GM23338 (cell line): ENCODE measurements around the gene SH3D19. TPM values are rescaled to one million over a fixed set of nuclear protein-coding genes. Genes with fewer than 3 reads are reported as not detected.

Experiments
- ATAC-seq: fragments of 200-7000 bp; cut with Tn5 transposase; 3 replicates; pipeline ENCODE4 v1.9.1; 2020
- DNase-seq: peaks from one replicate; pipeline ENCODE4 v3.0.0-alpha.2; 2015; ENCODE audit warnings: low spot score
- H2AFZ ChIP-seq: fragments of 200-600 bp; sonication (generic); 2 replicates; pipeline ENCODE4 v1.8.0; 2016; ENCODE audit warnings: antibody characterized with exemption, mild to moderate bottlenecking, moderate library complexity
- H3F3A ChIP-seq: fragments of 200-600 bp; sonication (generic); replicated peaks from 2 replicates; pipeline ENCODE4 v1.8.0; 2017; ENCODE audit warnings: antibody characterized with exemption, mixed run types, low read depth
- H3K27ac ChIP-seq: fragments of 200-600 bp; sonication (generic); 2 replicates; pipeline ENCODE4 v1.6.1; 2016; ENCODE audit warnings: low read depth
- H3K27me3 ChIP-seq: fragments of 200-600 bp; sonication (generic); 2 replicates; pipeline ENCODE4 v1.8.0; 2016; ENCODE audit warnings: mild to moderate bottlenecking, mixed run types, moderate library complexity; ENCODE audit not compliant: insufficient read depth
- H3K36me3 ChIP-seq: fragments of 200-600 bp; sonication (generic); 2 replicates; pipeline ENCODE4 v1.8.0; 2016; ENCODE audit warnings: mild to moderate bottlenecking; ENCODE audit not compliant: insufficient read depth
- H3K4me1 ChIP-seq: fragments of 200-600 bp; sonication (generic); 2 replicates; pipeline ENCODE4 v1.8.0; 2016; ENCODE audit warnings: mild to moderate bottlenecking, moderate library complexity; ENCODE audit not compliant: insufficient read depth
- H3K4me2 ChIP-seq: fragments of 200-600 bp; sonication (generic); 2 replicates; pipeline ENCODE4 v1.7.1; 2017; ENCODE audit warnings: mixed run types
- H3K4me3 ChIP-seq: fragments of 200-600 bp; sonication (generic); 2 replicates; pipeline ENCODE4 v1.6.1; 2016; ENCODE audit warnings: mixed run types
- H3K79me2 ChIP-seq: fragments of 200-600 bp; sonication (generic); replicated peaks from 2 replicates; pipeline ENCODE4 v1.8.0; 2017; ENCODE audit warnings: mild to moderate bottlenecking; ENCODE audit not compliant: insufficient read depth
- H3K9me2 ChIP-seq: fragments of 200-600 bp; sonication (generic); 2 replicates; pipeline ENCODE4 v1.8.0; 2017; ENCODE audit not compliant: insufficient read depth
- H4K20me1 ChIP-seq: fragments of 200-600 bp; sonication (generic); replicated peaks from 2 replicates; pipeline ENCODE4 v1.8.0; 2017; ENCODE audit warnings: mild to moderate bottlenecking; ENCODE audit not compliant: insufficient read depth
- H3K27ac Mint-ChIP-seq: 2 replicates; pipeline ENCODE4 v1.8.0; 2020; ENCODE audit warnings: inconsistent platforms, mild to moderate bottlenecking, moderate library complexity, mixed read lengths
- H3K27me3 Mint-ChIP-seq: 3 replicates; pipeline ENCODE4 v1.8.0; 2022; ENCODE audit warnings: low read depth, mild to moderate bottlenecking, moderate library complexity, mixed read lengths, inconsistent platforms; ENCODE audit not compliant: insufficient read depth, poor library complexity
- H3K36me3 Mint-ChIP-seq: 3 replicates; pipeline ENCODE4 v1.8.0; 2021; ENCODE audit warnings: low read depth, mild to moderate bottlenecking, inconsistent platforms, moderate library complexity, mixed read lengths
- H3K4me1 Mint-ChIP-seq: 3 replicates; pipeline ENCODE4 v1.8.0; 2020; ENCODE audit warnings: mild to moderate bottlenecking, inconsistent platforms, mixed read lengths
- H3K4me3 Mint-ChIP-seq: 3 replicates; pipeline ENCODE4 v1.8.0; 2021; ENCODE audit warnings: moderate library complexity, mild to moderate bottlenecking, inconsistent platforms, mixed read lengths
- H3K9me3 Mint-ChIP-seq: 3 replicates; pipeline ENCODE4 v1.8.0; 2020; ENCODE audit warnings: moderate library complexity, mild to moderate bottlenecking, inconsistent platforms, mixed read lengths
- EZH2 ChIP-seq: fragments of 200-600 bp; sonication (generic); IDR thresholded peaks from one replicate; pipeline ENCODE4 v1.8.0; 2017; ENCODE audit warnings: antibody characterized with exemption, mild to moderate bottlenecking, low read depth; ENCODE audit not compliant: unreplicated experiment
- EZH2phosphoT487 ChIP-seq: fragments of 200-600 bp; sonication (generic); IDR thresholded peaks from one replicate; pipeline ENCODE4 v1.8.1; 2018; ENCODE audit warnings: antibody characterized with exemption; ENCODE audit not compliant: unreplicated experiment
- JUNB ChIP-seq: IDR thresholded peaks from one replicate; pipeline ENCODE4 v1.6.1; 2016; ENCODE audit warnings: antibody characterized with exemption; ENCODE audit not compliant: unreplicated experiment
- NANOG ChIP-seq: IDR thresholded peaks from 2 replicates; pipeline ENCODE4 v1.6.1; 2016; ENCODE audit warnings: antibody characterized with exemption, borderline replicate concordance
- polyA plus RNA-seq: library from polyadenylated mRNA; unstranded; fragments of >200 nt; fragmentation: Nextera tagmentation; extraction: Ambion mirVana; gene quantifications from 2 replicates; pipeline ENCODE4 v1.2.1, GENCODE V29; 2016
- total RNA-seq: library from RNA; depleted of rRNA; stranded (reverse); fragments of >200 nt; shearing (Covaris generic); gene quantifications from 2 replicates; pipeline ENCODE4 v1.2.3, GENCODE V29; 2014
- TF ChIP-seq, protein P1 (sequence below): fragments of 250-450 bp; sonication (Bioruptor Pico); IDR thresholded peaks from 2 replicates; pipeline ENCODE4 v1.5.0; 2020; ENCODE audit warnings: mild to moderate bottlenecking, moderate library complexity
- TF ChIP-seq, protein P2 (sequence below): IDR thresholded peaks from one replicate; pipeline ENCODE4 v1.6.1; 2018; ENCODE audit warnings: antibody characterized with exemption; ENCODE audit not compliant: unreplicated experiment

Gene SH3D19
- total and polyA plus RNA-seq, 2 experiments from 2014 or later = 25.3 to 57.4 TPM

DNA sequence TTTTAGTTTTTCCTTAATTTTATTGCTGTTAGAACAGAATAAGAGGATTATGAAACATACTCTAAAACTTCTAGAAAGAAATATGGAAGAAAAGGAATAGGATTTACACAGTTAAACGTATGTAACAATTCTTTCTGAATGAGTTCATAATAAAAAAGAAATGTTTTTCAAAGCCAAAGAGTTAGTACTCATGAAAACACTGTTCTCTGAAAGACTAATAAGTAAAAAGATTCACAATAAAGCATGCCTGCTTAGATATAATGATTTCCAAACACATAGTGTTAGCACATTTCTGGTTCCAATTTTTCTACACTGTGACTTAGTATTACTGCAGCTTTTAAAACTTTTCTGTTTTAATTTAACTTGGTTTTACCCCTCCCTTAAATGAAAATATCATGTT is 98.2 kb downstream of the SH3D19 start (continued):
- TF ChIP-seq, protein P1, sequence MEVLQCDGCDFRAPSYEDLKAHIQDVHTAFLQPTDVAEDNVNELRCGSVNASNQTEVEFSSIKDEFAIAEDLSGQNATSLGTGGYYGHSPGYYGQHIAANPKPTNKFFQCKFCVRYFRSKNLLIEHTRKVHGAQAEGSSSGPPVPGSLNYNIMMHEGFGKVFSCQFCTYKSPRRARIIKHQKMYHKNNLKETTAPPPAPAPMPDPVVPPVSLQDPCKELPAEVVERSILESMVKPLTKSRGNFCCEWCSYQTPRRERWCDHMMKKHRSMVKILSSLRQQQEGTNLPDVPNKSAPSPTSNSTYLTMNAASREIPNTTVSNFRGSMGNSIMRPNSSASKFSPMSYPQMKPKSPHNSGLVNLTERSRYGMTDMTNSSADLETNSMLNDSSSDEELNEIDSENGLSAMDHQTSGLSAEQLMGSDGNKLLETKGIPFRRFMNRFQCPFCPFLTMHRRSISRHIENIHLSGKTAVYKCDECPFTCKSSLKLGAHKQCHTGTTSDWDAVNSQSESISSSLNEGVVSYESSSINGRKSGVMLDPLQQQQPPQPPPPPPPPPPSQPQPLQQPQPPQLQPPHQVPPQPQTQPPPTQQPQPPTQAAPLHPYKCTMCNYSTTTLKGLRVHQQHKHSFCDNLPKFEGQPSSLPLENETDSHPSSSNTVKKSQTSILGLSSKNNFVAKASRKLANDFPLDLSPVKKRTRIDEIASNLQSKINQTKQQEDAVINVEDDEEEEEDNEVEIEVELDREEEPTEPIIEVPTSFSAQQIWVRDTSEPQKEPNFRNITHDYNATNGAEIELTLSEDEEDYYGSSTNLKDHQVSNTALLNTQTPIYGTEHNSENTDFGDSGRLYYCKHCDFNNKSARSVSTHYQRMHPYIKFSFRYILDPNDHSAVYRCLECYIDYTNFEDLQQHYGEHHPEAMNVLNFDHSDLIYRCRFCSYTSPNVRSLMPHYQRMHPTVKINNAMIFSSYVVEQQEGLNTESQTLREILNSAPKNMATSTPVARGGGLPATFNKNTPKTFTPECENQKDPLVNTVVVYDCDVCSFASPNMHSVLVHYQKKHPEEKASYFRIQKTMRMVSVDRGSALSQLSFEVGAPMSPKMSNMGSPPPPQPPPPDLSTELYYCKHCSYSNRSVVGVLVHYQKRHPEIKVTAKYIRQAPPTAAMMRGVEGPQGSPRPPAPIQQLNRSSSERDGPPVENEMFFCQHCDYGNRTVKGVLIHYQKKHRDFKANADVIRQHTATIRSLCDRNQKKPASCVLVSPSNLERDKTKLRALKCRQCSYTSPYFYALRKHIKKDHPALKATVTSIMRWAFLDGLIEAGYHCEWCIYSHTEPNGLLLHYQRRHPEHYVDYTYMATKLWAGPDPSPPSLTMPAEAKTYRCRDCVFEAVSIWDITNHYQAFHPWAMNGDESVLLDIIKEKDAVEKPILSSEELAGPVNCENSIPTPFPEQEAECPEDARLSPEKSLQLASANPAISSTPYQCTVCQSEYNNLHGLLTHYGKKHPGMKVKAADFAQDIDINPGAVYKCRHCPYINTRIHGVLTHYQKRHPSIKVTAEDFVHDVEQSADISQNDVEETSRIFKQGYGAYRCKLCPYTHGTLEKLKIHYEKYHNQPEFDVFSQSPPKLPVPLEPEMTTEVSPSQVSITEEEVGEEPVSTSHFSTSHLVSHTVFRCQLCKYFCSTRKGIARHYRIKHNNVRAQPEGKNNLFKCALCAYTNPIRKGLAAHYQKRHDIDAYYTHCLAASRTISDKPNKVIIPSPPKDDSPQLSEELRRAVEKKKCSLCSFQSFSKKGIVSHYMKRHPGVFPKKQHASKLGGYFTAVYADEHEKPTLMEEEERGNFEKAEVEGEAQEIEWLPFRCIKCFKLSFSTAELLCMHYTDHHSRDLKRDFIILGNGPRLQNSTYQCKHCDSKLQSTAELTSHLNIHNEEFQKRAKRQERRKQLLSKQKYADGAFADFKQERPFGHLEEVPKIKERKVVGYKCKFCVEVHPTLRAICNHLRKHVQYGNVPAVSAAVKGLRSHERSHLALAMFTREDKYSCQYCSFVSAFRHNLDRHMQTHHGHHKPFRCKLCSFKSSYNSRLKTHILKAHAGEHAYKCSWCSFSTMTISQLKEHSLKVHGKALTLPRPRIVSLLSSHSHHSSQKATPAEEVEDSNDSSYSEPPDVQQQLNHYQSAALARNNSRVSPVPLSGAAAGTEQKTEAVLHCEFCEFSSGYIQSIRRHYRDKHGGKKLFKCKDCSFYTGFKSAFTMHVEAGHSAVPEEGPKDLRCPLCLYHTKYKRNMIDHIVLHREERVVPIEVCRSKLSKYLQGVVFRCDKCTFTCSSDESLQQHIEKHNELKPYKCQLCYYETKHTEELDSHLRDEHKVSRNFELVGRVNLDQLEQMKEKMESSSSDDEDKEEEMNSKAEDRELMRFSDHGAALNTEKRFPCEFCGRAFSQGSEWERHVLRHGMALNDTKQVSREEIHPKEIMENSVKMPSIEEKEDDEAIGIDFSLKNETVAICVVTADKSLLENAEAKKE = no peak

DNA sequence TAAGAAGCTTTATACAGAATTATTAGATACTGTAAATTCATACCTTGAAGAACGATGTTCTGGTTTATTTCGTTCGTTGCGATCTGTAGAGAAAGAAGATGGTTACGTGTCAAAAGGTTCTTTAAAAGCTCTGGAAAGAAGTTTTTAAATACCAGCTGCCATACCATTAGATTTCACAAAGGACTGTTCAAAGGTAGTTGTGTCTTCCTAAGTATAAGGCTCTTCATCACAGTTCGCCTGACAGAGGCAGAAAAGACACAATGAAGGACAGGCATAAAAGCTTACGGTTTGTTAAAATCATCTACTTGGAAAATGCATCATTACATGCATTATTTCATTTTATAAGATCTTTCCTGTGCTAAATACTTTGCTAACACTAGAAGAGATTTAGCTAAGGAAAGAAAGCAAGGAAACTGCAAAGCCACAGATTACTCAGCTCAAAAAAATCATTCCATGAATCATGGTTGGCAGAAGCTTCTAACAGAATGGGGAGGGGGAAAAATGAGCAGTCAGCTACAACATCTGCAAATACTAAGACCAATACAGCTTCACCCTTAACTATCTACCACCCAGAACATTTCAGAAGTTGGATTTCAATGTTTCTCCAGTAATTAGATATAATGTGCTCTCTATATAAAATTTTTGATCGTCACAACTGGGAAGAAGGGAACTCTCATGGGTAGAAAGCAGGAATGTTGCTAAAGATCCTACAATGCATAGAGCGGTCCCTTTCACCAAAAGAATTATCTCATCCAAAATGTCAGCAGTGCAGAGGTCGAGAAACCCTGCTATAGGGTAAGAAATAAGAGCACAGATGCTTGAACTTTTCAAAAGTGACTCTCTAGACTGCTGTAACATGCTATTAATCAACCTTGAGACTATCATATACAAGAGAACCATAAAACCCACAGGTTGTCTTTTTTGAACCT is 99.1 kb downstream of the SH3D19 start:
- Histone ChIP-seq H3K27ac (0 out of 2 replicates have a peak overlapping the region, but pooled peaks have one; percentile 8), H3K4me1 (no peaks in the 10 kb centered on the region), H2AFZ (no peak overlapping the region), H4K20me1 (no peaks in the 10 kb centered on the region), H3F3A (no peaks in the 10 kb centered on the region), H3K9me2 (no peaks in the 10 kb centered on the region), H3K4me3 (no peak overlapping the region), H3K27me3 (no peaks in the 10 kb centered on the region), H3K36me3 (no peaks in the 10 kb centered on the region), H3K79me2 (peaks cover 4% of the 10 kb centered on the region; the same call in 1 of the 2 replicates), H3K4me2 (no peak overlapping the region)
- peaks cover 2% of the 10 kb centered on the region for H3K27me3 Mint-ChIP-seq
- no peak for DNase-seq
- H3K9me3 Mint-ChIP-seq = no peaks in the 10 kb centered on the region
- H3K4me3 Mint-ChIP-seq = no peak overlapping the region
- H3K36me3 Mint-ChIP-seq = peaks cover 23% of the 10 kb centered on the region
- H3K27ac Mint-ChIP-seq = no peak overlapping the region
- peaks cover 19% of the 10 kb centered on the region for H3K4me1 Mint-ChIP-seq
- ATAC-seq = no peak
- TF ChIP-seq EZH2phosphoT487 (no peak), EZH2 (no peak), JUNB (no peak), NANOG (no peak)
- TF ChIP-seq, protein P2, sequence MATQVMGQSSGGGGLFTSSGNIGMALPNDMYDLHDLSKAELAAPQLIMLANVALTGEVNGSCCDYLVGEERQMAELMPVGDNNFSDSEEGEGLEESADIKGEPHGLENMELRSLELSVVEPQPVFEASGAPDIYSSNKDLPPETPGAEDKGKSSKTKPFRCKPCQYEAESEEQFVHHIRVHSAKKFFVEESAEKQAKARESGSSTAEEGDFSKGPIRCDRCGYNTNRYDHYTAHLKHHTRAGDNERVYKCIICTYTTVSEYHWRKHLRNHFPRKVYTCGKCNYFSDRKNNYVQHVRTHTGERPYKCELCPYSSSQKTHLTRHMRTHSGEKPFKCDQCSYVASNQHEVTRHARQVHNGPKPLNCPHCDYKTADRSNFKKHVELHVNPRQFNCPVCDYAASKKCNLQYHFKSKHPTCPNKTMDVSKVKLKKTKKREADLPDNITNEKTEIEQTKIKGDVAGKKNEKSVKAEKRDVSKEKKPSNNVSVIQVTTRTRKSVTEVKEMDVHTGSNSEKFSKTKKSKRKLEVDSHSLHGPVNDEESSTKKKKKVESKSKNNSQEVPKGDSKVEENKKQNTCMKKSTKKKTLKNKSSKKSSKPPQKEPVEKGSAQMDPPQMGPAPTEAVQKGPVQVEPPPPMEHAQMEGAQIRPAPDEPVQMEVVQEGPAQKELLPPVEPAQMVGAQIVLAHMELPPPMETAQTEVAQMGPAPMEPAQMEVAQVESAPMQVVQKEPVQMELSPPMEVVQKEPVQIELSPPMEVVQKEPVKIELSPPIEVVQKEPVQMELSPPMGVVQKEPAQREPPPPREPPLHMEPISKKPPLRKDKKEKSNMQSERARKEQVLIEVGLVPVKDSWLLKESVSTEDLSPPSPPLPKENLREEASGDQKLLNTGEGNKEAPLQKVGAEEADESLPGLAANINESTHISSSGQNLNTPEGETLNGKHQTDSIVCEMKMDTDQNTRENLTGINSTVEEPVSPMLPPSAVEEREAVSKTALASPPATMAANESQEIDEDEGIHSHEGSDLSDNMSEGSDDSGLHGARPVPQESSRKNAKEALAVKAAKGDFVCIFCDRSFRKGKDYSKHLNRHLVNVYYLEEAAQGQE = no peak
